ENCODE results near the gene EXTL1. TPM values are rescaled to one million over a fixed set of nuclear protein-coding genes. Genes with fewer than 3 reads are reported as not detected.

The EXTL1 gene
- total RNA-seq, 1 donor from 2014 or later = 0.85 TPM

DNA sequence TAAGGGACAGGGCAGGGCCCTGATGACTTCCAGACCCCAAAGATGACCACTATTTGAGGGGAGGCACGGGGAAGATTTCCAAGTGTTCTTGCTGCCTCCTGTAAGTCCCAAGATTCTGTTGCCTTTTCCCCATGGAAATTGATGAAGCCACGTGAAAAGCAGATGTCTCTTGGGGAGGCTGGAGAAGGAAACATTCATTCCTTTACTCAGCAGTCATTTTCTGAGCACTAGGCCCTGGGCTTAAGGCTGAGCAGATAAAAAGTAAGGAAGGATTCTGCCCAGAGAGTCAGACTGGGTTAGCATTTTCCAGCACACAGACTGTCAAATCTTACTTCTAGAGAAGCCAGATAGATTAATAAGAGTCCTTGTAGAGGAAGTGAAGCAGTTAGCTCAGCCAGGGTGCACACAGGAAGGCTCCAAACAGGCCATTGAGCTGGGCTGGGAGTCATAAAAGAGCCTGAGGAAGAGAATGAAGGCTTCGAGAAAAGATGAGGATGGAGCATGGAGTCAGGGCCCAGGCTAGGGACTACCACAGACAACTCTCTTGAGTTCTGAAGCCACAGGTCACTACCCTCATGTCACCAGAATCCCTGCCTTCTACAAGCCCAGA is 10.1 kb downstream of the EXTL1 start:
- intact Hi-C loops (cut with DNase I) = no loop called here
- Histone ChIP-seq H3K4me1 (peaks cover 3 to 8% of the 10 kb centered on the region in 2 donors), H3K27ac (no peak overlapping the region), H3K36me3 (no peaks in the 10 kb centered on the region), H3K4me3 (no peak overlapping the region), H3K27me3 (no peaks in the 10 kb centered on the region), H3K9me3 (no peaks in the 10 kb centered on the region)
- no peak for DNase-seq (ENCODE audit: low spot score in 2 of 2)
- TF ChIP-seq, protein P1, sequence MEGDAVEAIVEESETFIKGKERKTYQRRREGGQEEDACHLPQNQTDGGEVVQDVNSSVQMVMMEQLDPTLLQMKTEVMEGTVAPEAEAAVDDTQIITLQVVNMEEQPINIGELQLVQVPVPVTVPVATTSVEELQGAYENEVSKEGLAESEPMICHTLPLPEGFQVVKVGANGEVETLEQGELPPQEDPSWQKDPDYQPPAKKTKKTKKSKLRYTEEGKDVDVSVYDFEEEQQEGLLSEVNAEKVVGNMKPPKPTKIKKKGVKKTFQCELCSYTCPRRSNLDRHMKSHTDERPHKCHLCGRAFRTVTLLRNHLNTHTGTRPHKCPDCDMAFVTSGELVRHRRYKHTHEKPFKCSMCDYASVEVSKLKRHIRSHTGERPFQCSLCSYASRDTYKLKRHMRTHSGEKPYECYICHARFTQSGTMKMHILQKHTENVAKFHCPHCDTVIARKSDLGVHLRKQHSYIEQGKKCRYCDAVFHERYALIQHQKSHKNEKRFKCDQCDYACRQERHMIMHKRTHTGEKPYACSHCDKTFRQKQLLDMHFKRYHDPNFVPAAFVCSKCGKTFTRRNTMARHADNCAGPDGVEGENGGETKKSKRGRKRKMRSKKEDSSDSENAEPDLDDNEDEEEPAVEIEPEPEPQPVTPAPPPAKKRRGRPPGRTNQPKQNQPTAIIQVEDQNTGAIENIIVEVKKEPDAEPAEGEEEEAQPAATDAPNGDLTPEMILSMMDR (IDR thresholded peaks at IDR 0.05) = no peak

DNA sequence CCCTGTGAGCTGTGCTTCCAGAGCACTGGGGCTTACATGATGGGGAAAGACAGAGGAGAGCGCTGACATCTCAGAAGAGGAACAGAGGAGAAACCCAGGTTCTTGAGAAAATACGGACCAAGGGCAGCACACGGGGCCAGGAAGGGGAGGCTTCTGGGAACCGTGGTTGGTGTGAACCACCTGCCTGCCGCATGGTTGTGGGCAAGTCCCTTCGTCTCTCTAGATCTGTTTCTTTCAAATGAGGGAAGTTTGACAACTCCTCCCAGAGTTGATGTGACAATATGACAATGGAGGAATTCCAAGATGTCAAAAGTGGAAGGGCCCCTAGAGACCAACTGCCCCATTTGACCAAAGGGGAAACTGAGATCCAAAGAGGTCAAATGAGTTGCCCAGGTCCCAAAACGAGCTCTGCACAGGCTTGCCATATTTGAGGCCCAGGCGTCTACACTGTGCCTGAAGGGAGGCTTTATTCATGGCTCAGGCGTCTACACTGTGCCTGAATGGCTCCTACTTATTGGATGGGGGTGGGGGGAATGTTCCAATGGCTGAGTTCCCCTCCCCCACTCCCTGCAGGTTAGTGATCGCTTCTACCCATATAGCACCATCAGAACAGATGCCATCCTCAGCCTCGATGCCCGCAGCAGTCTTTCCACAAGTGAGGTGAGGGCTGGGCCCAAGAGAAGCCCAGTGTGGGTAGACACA is 11.2 kb downstream of the EXTL1 start:
- no peak overlapping the region for H3K27ac ChIP-seq
- no peak for DNase-seq (ENCODE audit: low spot score in 2 of 2)
- no peaks in the 10 kb centered on the region for H3K36me3 ChIP-seq
- H3K4me1 ChIP-seq = peaks cover 3 to 8% of the 10 kb centered on the region in 2 donors
- no peak overlapping the region for H3K4me3 ChIP-seq
- intact Hi-C loops (cut with DNase I) = no loop called here
- no peaks in the 10 kb centered on the region for H3K9me3 ChIP-seq
- H3K27me3 ChIP-seq = no peaks in the 10 kb centered on the region
- TF ChIP-seq, protein P1 (IDR thresholded peaks at IDR 0.05) = no peak

DNA sequence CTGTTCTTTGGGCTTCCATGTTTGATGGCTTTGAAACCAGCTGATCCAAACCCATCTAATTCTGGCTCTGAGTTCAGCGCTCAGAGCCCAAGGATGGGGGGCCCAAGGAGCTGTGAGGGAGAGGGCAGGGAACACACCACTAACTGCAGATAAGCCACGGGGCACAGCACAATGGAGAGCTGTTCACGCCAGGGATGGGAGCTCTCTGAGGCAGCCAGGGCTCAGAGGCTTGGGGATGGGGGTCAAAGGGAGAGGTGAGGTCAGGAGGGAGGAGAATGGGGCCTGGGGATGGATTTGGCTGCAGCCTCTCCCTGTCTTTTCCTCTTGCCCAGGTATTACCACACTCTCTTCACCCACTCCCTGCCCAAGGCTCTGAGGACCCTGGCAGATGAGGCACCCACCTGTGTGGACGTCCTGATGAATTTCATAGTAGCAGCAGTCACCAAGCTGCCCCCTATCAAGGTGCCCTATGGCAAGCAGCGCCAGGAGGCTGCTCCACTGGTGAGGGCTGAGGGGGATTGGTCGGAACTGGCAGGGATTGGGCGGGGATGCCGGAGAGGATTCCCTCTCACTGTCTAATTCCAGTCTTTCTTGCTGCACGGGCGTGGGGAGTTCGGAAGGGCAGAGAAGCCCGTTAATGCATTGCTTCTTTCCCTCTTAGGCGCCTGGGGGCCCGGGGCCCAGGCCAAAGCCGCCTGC is 13.1 kb downstream of the EXTL1 start:
- DNase-seq (ENCODE audit: low spot score in 2 of 2) = no peak
- TF ChIP-seq, protein P1 (IDR thresholded peaks at IDR 0.05) = no peak

DNA sequence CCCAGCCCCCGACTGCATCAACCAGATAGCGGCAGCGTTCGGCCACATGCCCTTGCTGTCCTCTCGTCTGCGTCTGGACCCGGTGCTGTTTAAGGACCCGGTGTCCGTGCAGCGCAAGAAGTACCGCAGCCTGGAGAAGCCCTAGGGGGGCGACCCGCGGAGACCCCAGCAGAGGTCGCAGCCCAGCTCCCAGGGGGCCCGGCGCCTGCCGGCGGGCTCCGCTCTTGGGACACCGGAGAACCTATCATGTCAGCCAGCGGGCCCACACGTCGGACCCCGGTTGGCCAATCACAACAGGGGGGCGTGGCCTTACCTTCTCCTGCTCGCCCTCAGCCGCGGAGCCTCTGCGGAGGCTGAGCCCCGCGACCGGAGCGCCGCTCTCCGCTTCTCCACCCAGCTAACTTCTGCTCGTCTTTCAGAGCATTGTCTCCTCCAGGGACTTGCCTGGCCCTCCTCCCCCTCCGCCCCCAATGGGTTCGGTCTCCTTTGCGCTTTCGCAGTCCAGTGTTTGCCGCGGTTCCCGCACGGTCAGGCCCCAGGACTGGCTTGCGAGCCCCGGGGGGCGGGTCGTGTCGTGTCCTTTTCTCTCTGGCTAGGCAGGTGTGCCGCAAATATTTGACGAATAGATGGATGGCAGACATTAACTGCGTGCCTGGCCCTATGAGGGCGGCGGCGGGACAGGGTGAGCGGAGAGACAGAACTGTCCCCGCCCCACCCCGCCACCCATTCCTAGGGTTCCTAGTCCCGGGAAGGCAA is 13.8 kb downstream of the EXTL1 start:
- no peaks in the 10 kb centered on the region for H3K27me3 ChIP-seq
- DNase-seq (ENCODE audit: low spot score in 2 of 2) = peak; percentile 87 to 98
- H3K27ac ChIP-seq = peak overlapping the region; percentile 62 to 75
- no peaks in the 10 kb centered on the region for H3K36me3 ChIP-seq
- intact Hi-C loops (cut with DNase I) = loop anchor here (1.0 to 5.0 kb wide), 3 partner anchors 37 to 127 kb away; partner anchors contain the start of genes PAFAH2 and PDIK1L
- H3K9me3 ChIP-seq = no peaks in the 10 kb centered on the region
- TF ChIP-seq, protein P1 (IDR thresholded peaks at IDR 0.05) = no peak
- peak overlapping the region; percentile 62 to 92 for H3K4me3 ChIP-seq
- H3K4me1 ChIP-seq = peaks cover 3 to 8% of the 10 kb centered on the region in 2 donors

More for the DNA sequence above, 13.1 kb downstream of the EXTL1 start:
- Histone ChIP-seq H3K36me3 (no peaks in the 10 kb centered on the region), H3K4me3 (peak overlapping the region; percentile 62 to 92), H3K4me1 (peaks cover 3 to 8% of the 10 kb centered on the region in 2 donors), H3K9me3 (no peaks in the 10 kb centered on the region), H3K27me3 (no peaks in the 10 kb centered on the region), H3K27ac (no peak overlapping the region)
- intact Hi-C loops (cut with DNase I) = loop anchor here (1.0 to 5.0 kb wide), 3 partner anchors 36 to 128 kb away; partner anchors contain the start of genes PAFAH2 and PDIK1L

All from ascending aorta (tissue), 2 donors.